Stimulated activated CD4-positive, alpha-beta T cell treated with anti-CD3 and anti-CD28 coated beads, TNF-alpha, amount 100 ng/mL, for 4 hours (primary cell): Measurements from ENCODE around the gene STPG2.

Experiments used
- DNase-seq, 3 experiments: peaks; one replicate each; pipeline ENCODE4 v3.0.0-alpha.2; 2020; ENCODE audit warnings: low read depth in 3 of 3

Gene STPG2

GRCh38 chr4:97812768-97813167, 330.5 kb downstream of the STPG2 start:
- DNase-seq: no peak

GRCh38 chr4:97786306-97786920, 356.9 kb downstream of the STPG2 start:
- no peak for DNase-seq

GRCh38 chr4:97778174-97778573, 365.1 kb downstream of the STPG2 start:
- DNase-seq: no peak

GRCh38 chr4:97774347-97774989, 368.8 kb downstream of the STPG2 start:
- DNase-seq: no peak

- DNase-seq: no peak
Measured at GRCh38 chr4:97770222-97770621, 373.1 kb downstream of the STPG2 start.

GRCh38 chr4:97762115-97762512, 381.2 kb downstream of the STPG2 start:
- DNase-seq: no peak

- DNase-seq: no peak
Measured at GRCh38 chr4:97761445-97762114, 381.7 kb downstream of the STPG2 start.

- DNase-seq: no peak
Measured at GRCh38 chr4:97759785-97760184, 383.5 kb downstream of the STPG2 start.

GRCh38 chr4:97752599-97752998, 390.7 kb downstream of the STPG2 start:
- no peak for DNase-seq

- no peak for DNase-seq
Measured at GRCh38 chr4:97747945-97748344, 395.3 kb downstream of the STPG2 start.

GRCh38 chr4:97720869-97721432, 422.3 kb downstream of the STPG2 start:
- DNase-seq: no peak

- no peak for DNase-seq
Measured at GRCh38 chr4:97691111-97691605, 452.1 kb downstream of the STPG2 start.

- DNase-seq: no peak
Measured at GRCh38 chr4:97670703-97671269, 472.5 kb downstream of the STPG2 start.

GRCh38 chr4:97665553-97665952, 477.7 kb downstream of the STPG2 start:
- no peak for DNase-seq

- no peak for DNase-seq
Measured at GRCh38 chr4:97664741-97665140, 478.5 kb downstream of the STPG2 start.

- DNase-seq: no peak
Measured at GRCh38 chr4:97662133-97662532, 481.1 kb downstream of the STPG2 start.

- no peak for DNase-seq
Measured at GRCh38 chr4:97656044-97656720, 487.1 kb downstream of the STPG2 start.

GRCh38 chr4:97653701-97654100, 489.6 kb downstream of the STPG2 start:
- DNase-seq: no peak

- DNase-seq: no peak
Measured at GRCh38 chr4:97646997-97647396, 496.3 kb downstream of the STPG2 start.

- no peak for DNase-seq
Measured at GRCh38 chr4:97645071-97645821, 498.0 kb downstream of the STPG2 start.

- DNase-seq: no peak
Measured at GRCh38 chr4:97643179-97643578, 500.1 kb downstream of the STPG2 start.
